ENCODE measurements around the gene RNASEH2A.

RNASEH2A gene

GRCh38 chr19:12782424-12783290 is 23.7 kb upstream of the RNASEH2A start:
- H3K36me3 ChIP-seq (ENCODE audit: control insufficient read depth, insufficient read depth, low read length) = no peaks in the 10 kb centered on the region; the same call in 1 of the 2 replicates
- no peaks in the 10 kb centered on the region for H3K27me3 ChIP-seq (ENCODE audit: control insufficient read depth, insufficient read depth, low read length)
- DNase-seq (ENCODE audit: low read depth, low spot score) = no peak
- no CpG with 5 or more reads among the region's 88 CpGs for WGBS (ENCODE audit: insufficient coverage, insufficient read length)
- no peaks in the 10 kb centered on the region for H3K9me3 ChIP-seq (ENCODE audit: control insufficient read depth, insufficient read depth, low read length)
- no peak overlapping the region for H3K27ac ChIP-seq (ENCODE audit: low read length)
- H3K4me1 ChIP-seq (ENCODE audit: control insufficient read depth, insufficient read depth, low read length) = peaks cover 13% of the 10 kb centered on the region; the same call in 1 of the 2 replicates
- peak overlapping the region; percentile 43 for H3K4me3 ChIP-seq (ENCODE audit: low read length)

GRCh38 chr19:12783291-12783848 is 23.0 kb upstream of the RNASEH2A start:
- H3K27me3 ChIP-seq (ENCODE audit: control insufficient read depth, insufficient read depth, low read length) = no peaks in the 10 kb centered on the region
- H3K36me3 ChIP-seq (ENCODE audit: control insufficient read depth, insufficient read depth, low read length) = no peaks in the 10 kb centered on the region; the same call in 1 of the 2 replicates
- WGBS (ENCODE audit: insufficient coverage, insufficient read length) = no CpG with 5 or more reads among the region's 16 CpGs
- no peak overlapping the region for H3K27ac ChIP-seq (ENCODE audit: low read length)
- peak overlapping the region; percentile 43; the same call in 1 of the 2 replicates for H3K4me3 ChIP-seq (ENCODE audit: low read length)
- peaks cover 14% of the 10 kb centered on the region for H3K4me1 ChIP-seq (ENCODE audit: control insufficient read depth, insufficient read depth, low read length)
- no peaks in the 10 kb centered on the region for H3K9me3 ChIP-seq (ENCODE audit: control insufficient read depth, insufficient read depth, low read length)
- no peak for DNase-seq (ENCODE audit: low read depth, low spot score)

DNA sequence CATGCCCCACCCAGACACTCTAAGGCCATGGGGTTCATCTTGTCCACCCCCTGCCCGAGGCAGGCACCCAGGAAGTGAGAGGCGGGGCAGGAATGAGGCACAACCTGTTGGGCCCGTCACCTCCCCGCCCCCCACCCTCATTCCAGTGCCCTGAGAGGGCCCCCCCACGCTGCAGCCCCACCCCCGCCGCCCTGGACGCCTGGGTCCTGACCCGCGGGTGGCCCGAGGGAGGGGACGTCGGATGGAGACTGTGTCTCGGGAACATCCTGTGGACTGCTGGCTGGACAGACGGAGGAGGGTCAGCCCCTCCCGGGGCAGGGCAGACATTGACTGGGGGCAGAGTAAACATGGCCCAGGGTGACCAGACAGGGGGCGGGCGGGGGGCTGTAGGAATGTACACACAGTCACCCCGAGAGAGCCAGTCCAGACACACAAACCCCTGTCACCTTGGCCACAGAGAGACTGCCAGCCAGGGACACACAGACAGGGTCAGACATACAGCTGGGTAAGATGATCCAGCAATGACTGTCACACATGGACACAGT is 22.5 kb upstream of the RNASEH2A start:
- Histone ChIP-seq H3K4me1 (ENCODE audit: control insufficient read depth, insufficient read depth, low read length) (peaks cover 18% of the 10 kb centered on the region), H3K27ac (ENCODE audit: low read length) (no peak overlapping the region), H3K27me3 (ENCODE audit: control insufficient read depth, insufficient read depth, low read length) (no peaks in the 10 kb centered on the region), H3K36me3 (ENCODE audit: control insufficient read depth, insufficient read depth, low read length) (no peaks in the 10 kb centered on the region; the same call in 1 of the 2 replicates), H3K4me3 (ENCODE audit: low read length) (no peak overlapping the region), H3K9me3 (ENCODE audit: control insufficient read depth, insufficient read depth, low read length) (no peaks in the 10 kb centered on the region)
- DNase-seq (ENCODE audit: low read depth, low spot score) = no peak
- no CpG with 5 or more reads among the region's 19 CpGs for WGBS (ENCODE audit: insufficient coverage, insufficient read length)

DNA sequence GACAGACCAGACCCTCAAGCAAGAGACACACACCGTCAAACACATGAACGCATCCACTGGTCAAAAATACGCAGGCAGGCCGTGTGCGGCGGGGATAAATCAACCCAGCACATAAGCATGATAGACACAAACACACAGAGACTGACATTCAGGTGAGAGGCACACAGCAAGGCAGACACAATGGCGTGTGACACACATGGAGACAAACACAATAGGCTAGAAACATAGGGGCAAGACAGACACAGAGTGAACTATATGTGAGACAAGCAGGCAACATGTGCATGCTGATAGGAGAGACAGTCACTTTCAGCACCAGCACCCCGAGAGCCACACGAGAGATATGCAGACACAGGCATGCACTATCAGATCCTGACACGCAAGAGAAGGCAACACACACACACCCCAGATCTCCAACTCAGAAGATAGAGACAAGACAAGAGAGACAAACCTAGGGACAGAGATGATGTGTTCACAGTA is 22.0 kb upstream of the RNASEH2A start:
- no peak for DNase-seq (ENCODE audit: low read depth, low spot score)
- no CpG with 5 or more reads among the region's 10 CpGs for WGBS (ENCODE audit: insufficient coverage, insufficient read length)
- Histone ChIP-seq H3K4me1 (ENCODE audit: control insufficient read depth, insufficient read depth, low read length) (peaks cover 18% of the 10 kb centered on the region), H3K4me3 (ENCODE audit: low read length) (no peak overlapping the region), H3K36me3 (ENCODE audit: control insufficient read depth, insufficient read depth, low read length) (no peaks in the 10 kb centered on the region; the same call in 1 of the 2 replicates), H3K27me3 (ENCODE audit: control insufficient read depth, insufficient read depth, low read length) (no peaks in the 10 kb centered on the region), H3K9me3 (ENCODE audit: control insufficient read depth, insufficient read depth, low read length) (no peaks in the 10 kb centered on the region), H3K27ac (ENCODE audit: low read length) (no peak overlapping the region)

DNA sequence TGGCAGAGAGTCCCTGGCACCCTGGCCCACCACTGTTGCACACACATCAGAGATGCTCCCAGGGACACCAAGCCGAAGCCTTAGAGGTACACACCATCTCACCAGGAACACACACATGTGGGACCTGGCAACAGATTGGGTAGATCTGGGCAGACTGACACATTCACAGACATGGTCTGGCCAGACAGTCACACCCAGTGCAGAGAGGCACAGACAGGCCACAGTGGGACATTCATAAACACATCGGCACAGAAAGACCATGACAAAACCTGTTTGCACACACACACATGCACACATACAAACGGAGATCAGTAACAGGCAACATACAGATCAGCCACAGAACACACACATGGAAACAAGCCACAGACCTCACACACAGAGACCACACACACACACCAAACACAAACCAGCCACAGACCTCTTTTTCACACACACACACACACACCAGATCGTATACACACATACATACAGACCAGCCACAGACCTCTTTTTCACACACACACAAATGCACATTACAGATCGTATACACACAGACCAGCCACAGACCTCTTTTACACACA is 21.4 kb upstream of the RNASEH2A start:
- no peaks in the 10 kb centered on the region; the same call in 1 of the 2 replicates for H3K36me3 ChIP-seq (ENCODE audit: control insufficient read depth, insufficient read depth, low read length)
- no peaks in the 10 kb centered on the region for H3K9me3 ChIP-seq (ENCODE audit: control insufficient read depth, insufficient read depth, low read length)
- H3K4me3 ChIP-seq (ENCODE audit: low read length) = no peak overlapping the region
- no peaks in the 10 kb centered on the region for H3K27me3 ChIP-seq (ENCODE audit: control insufficient read depth, insufficient read depth, low read length)
- H3K27ac ChIP-seq (ENCODE audit: low read length) = no peak overlapping the region
- no CpG with 5 or more reads among the region's 5 CpGs for WGBS (ENCODE audit: insufficient coverage, insufficient read length)
- no peak for DNase-seq (ENCODE audit: low read depth, low spot score)
- peaks cover 17% of the 10 kb centered on the region for H3K4me1 ChIP-seq (ENCODE audit: control insufficient read depth, insufficient read depth, low read length)

GRCh38 chr19:12785431-12786031 is 20.9 kb upstream of the RNASEH2A start:
- Histone ChIP-seq H3K9me3 (ENCODE audit: control insufficient read depth, insufficient read depth, low read length) (no peaks in the 10 kb centered on the region), H3K4me3 (ENCODE audit: low read length) (no peak overlapping the region), H3K27ac (ENCODE audit: low read length) (no peak overlapping the region), H3K4me1 (ENCODE audit: control insufficient read depth, insufficient read depth, low read length) (peaks cover 17% of the 10 kb centered on the region), H3K27me3 (ENCODE audit: control insufficient read depth, insufficient read depth, low read length) (no peaks in the 10 kb centered on the region), H3K36me3 (ENCODE audit: control insufficient read depth, insufficient read depth, low read length) (no peaks in the 10 kb centered on the region; the same call in 1 of the 2 replicates)
- no CpG with 5 or more reads among the region's 4 CpGs for WGBS (ENCODE audit: insufficient coverage, insufficient read length)
- DNase-seq (ENCODE audit: low read depth, low spot score) = no peak

DNA sequence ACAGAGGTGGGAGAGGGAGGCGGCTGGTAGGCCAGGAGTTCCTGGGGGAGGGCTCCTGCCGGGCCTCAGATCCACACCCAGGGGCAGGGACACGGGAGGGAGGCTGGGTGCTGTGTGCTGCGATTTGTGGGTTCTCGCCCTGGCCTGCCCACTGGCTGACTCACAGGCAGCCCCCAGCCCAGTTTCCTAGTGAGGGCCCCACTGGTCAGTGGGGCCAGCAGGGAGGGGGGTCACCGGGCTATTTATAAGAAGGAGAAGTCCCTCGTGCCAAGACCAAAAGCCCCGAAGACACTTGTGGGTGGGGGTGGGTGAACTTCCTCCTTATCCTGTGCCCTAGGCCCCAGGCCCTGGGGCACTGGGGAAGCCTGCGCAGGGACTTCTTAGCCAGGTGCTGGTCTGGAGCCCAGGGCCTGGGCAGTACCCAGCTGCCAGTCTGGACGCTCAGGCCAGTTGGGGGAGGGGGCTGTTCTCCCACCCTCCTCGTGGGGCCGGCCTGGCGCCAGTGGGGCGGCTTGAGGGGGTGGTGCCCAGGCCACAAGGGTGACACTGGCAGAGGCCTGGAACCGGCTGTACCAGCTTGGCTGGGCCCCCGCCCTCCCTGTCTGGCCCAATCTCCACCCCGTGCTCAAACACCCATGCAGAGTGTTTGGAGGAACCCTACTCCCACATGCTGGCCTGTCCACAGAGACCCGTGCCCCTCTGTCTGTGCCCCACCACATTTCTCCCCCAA is 20.1 kb upstream of the RNASEH2A start:
- Histone ChIP-seq H3K27me3 (ENCODE audit: control insufficient read depth, insufficient read depth, low read length) (no peaks in the 10 kb centered on the region), H3K27ac (ENCODE audit: low read length) (no peak overlapping the region), H3K4me1 (ENCODE audit: control insufficient read depth, insufficient read depth, low read length) (peaks cover 17% of the 10 kb centered on the region), H3K4me3 (ENCODE audit: low read length) (no peak overlapping the region), H3K9me3 (ENCODE audit: control insufficient read depth, insufficient read depth, low read length) (no peaks in the 10 kb centered on the region), H3K36me3 (ENCODE audit: control insufficient read depth, insufficient read depth, low read length) (no peaks in the 10 kb centered on the region; the same call in 1 of the 2 replicates)
- no peak for DNase-seq (ENCODE audit: low read depth, low spot score)
- no CpG with 5 or more reads among the region's 18 CpGs for WGBS (ENCODE audit: insufficient coverage, insufficient read length)

- H3K27ac ChIP-seq (ENCODE audit: low read length) = no peak overlapping the region
- DNase-seq (ENCODE audit: low read depth, low spot score) = no peak
- no peaks in the 10 kb centered on the region for H3K9me3 ChIP-seq (ENCODE audit: control insufficient read depth, insufficient read depth, low read length)
- H3K36me3 ChIP-seq (ENCODE audit: control insufficient read depth, insufficient read depth, low read length) = no peaks in the 10 kb centered on the region; the same call in 1 of the 2 replicates
- WGBS (ENCODE audit: insufficient coverage, insufficient read length) = no CpG with 5 or more reads among the region's 3 CpGs
- peaks cover 17% of the 10 kb centered on the region for H3K4me1 ChIP-seq (ENCODE audit: control insufficient read depth, insufficient read depth, low read length)
- H3K4me3 ChIP-seq (ENCODE audit: low read length) = no peak overlapping the region
- no peaks in the 10 kb centered on the region for H3K27me3 ChIP-seq (ENCODE audit: control insufficient read depth, insufficient read depth, low read length)
Measured at GRCh38 chr19:12786952-12787351, 19.4 kb upstream of the RNASEH2A start.

DNA sequence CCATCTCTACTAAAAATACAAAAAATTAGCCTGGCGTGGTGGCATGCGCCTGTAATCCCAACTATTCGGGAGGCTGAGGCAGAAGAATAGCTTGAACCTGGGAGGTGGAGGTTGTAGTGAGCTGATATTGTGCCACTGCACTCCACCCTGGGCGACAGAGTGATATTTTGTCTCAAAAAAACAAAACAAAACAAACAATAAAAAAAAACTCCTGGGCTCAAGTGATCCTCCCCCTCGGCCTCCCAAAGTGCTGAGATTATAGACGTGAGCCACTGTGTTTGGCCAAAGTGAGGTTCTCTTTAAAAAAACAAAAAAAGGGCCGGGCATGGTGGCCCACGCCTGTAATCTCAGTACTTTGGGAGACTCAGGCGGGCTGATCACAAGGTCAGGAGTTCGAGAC is 18.9 kb upstream of the RNASEH2A start:
- Histone ChIP-seq H3K27ac (ENCODE audit: low read length) (no peak overlapping the region), H3K4me1 (ENCODE audit: control insufficient read depth, insufficient read depth, low read length) (peaks cover 13% of the 10 kb centered on the region), H3K9me3 (ENCODE audit: control insufficient read depth, insufficient read depth, low read length) (no peaks in the 10 kb centered on the region), H3K36me3 (ENCODE audit: control insufficient read depth, insufficient read depth, low read length) (no peaks in the 10 kb centered on the region; the same call in 1 of the 2 replicates), H3K27me3 (ENCODE audit: control insufficient read depth, insufficient read depth, low read length) (no peaks in the 10 kb centered on the region), H3K4me3 (ENCODE audit: low read length) (no peak overlapping the region)
- DNase-seq (ENCODE audit: low read depth, low spot score) = no peak
- no CpG with 5 or more reads among the region's 10 CpGs for WGBS (ENCODE audit: insufficient coverage, insufficient read length)

Data from iPS DF 6.9 (cell line).